ENCODE results near the gene ZZZ3.

ZZZ3 gene

GRCh38 chr1:77643456-77643855, 39.0 kb downstream of the ZZZ3 start:
- ChIA-PET POLR2A (ENCODE audit: low non-redundant PET) (no interaction called here), CTCF (interaction anchor here (0.6 kb wide), 1 partner anchor 16 kb away, joined by 4 read pairs; no protein-coding TSS in a partner anchor)
- DNase-seq (ENCODE audit: low spot score) = no peak
- TF ChIP-seq CTCF (conservative IDR thresholded peaks at IDR 0.05; ENCODE audit: low read depth) = no peak
- no peak overlapping the region for H3K27ac ChIP-seq

GRCh38 chr1:77642941-77643340, 39.5 kb downstream of the ZZZ3 start:
- no peak overlapping the region for H3K27ac ChIP-seq
- ChIA-PET CTCF (no interaction called here), POLR2A (ENCODE audit: low non-redundant PET) (no interaction called here)
- no peak for TF ChIP-seq CTCF (conservative IDR thresholded peaks at IDR 0.05; ENCODE audit: low read depth)
- no peak for DNase-seq (ENCODE audit: low spot score)

- no peak overlapping the region for H3K27ac ChIP-seq
- DNase-seq (ENCODE audit: low spot score) = no peak
- CTCF ChIA-PET = interaction anchor here (0.6 kb wide), 1 partner anchor 154 kb away, joined by 5 read pairs; no protein-coding TSS in a partner anchor
- POLR2A ChIA-PET (ENCODE audit: low non-redundant PET) = no interaction called here
- TF ChIP-seq CTCF (conservative IDR thresholded peaks at IDR 0.05; ENCODE audit: low read depth) = no peak
Observed at GRCh38 chr1:77642196-77642595, 40.3 kb downstream of the ZZZ3 start.

GRCh38 chr1:77639557-77640069, 42.8 kb downstream of the ZZZ3 start:
- H3K27ac ChIP-seq = no peak overlapping the region
- DNase-seq (ENCODE audit: low spot score) = no peak
- ChIA-PET CTCF (interaction anchor here (0.6 to 0.7 kb wide), 2 partner anchors 379 to 1731 kb away, joined by 3 to 4 read pairs; no protein-coding TSS in a partner anchor), POLR2A (ENCODE audit: low non-redundant PET) (no interaction called here)
- no peak for TF ChIP-seq CTCF (conservative IDR thresholded peaks at IDR 0.05; ENCODE audit: low read depth)

GRCh38 chr1:77639056-77639455, 43.4 kb downstream of the ZZZ3 start:
- POLR2A ChIA-PET (ENCODE audit: low non-redundant PET) = no interaction called here
- H3K27ac ChIP-seq = no peak overlapping the region

GRCh38 chr1:77636864-77637263, 45.6 kb downstream of the ZZZ3 start:
- POLR2A ChIA-PET (ENCODE audit: low non-redundant PET) = no interaction called here
- peak; percentile 18 for DNase-seq (ENCODE audit: low spot score)
- H3K27ac ChIP-seq = no peak overlapping the region
- CTCF ChIA-PET = no interaction called here
- no peak for TF ChIP-seq CTCF (conservative IDR thresholded peaks at IDR 0.05; ENCODE audit: low read depth)

More at GRCh38 chr1:77639056-77639455, 43.4 kb downstream of the ZZZ3 start:
- no peak for TF ChIP-seq CTCF (conservative IDR thresholded peaks at IDR 0.05; ENCODE audit: low read depth)
- CTCF ChIA-PET = interaction anchor here (0.6 to 0.7 kb wide), 2 partner anchors 379 to 1730 kb away, joined by 3 to 4 read pairs; no protein-coding TSS in a partner anchor
- peak; percentile 75 for DNase-seq (ENCODE audit: low spot score)
